Stimulated activated CD8-positive, alpha-beta memory T cell treated with anti-CD3 and anti-CD28 coated beads, Interleukin-4, amount 100 ng/mL, for 24 hours (primary cell): ENCODE measurements around the gene NAXE.
"Not testable (repeated sequence)": the region's sequence is repeated elsewhere in the genome, so short reads cannot be mapped to it uniquely, and the experiment has no call there.

ENCODE experiments used
- DNase-seq: peaks from one replicate; pipeline ENCODE4 v3.0.0-alpha.2; 2020; ENCODE audit warnings: low read depth

The NAXE gene

DNA sequence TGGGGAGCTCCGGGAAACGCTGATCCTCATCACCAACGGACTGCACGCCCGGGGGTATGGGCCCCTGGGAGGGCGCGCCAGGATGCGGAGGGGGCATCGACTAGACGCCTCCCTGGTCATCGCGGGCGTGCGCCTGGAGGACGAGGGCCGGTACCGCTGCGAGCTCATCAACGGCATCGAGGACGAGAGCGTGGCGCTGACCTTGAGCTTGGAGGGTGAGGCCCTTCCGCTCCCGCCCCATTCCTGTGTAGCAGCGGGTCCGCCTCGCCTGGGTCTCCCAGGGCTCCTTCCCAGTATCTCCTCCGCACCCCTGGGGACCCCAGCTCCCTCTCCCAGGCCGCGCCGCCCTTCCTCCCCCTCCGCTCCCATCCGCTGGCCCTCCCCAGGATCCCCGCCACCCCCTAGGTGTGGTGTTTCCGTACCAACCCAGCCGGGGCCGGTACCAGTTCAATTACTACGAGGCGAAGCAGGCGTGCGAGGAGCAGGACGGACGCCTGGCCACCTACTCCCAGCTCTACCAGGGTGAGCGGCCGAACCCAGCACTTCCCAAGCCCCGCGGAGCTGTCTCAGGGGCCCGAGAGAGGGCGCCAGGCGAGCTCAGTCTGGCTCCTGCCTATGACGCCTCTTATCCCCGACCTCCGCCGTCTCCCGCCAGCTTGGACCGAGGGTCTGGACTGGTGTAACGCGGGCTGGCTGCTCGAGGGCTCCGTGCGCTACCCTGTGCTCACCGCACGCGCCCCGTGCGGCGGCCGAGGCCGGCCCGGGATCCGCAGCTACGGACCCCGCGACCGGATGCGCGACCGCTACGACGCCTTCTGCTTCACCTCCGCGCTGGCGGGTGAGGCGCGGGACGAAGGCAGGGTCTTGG lies 32.6 kb downstream of the NAXE start:
- no peak for DNase-seq

DNA sequence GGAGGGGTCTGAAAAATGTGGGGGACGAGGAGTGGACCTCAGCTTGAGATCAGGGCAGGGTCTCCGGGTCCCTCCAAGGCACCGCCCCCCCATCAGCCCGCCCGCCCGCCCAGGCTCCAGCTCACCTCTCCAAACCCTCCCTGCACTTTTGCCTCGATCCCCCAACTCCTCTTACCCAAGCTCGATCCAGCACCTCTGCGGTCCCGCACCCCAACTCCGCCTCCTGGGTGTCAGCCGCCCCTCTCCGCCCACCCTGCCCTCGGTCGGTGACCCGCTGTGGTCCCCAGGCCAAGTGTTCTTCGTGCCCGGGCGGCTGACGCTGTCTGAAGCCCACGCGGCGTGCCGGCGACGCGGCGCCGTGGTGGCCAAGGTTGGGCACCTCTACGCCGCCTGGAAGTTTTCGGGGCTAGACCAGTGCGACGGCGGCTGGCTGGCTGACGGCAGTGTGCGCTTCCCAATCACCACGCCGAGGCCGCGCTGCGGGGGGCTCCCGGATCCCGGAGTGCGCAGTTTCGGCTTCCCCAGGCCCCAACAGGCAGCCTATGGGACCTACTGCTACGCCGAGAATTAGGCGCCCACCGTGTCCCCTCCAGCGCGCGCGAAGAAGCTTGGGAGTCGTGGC lies 33.3 kb downstream of the NAXE start:
- DNase-seq = no peak

DNA sequence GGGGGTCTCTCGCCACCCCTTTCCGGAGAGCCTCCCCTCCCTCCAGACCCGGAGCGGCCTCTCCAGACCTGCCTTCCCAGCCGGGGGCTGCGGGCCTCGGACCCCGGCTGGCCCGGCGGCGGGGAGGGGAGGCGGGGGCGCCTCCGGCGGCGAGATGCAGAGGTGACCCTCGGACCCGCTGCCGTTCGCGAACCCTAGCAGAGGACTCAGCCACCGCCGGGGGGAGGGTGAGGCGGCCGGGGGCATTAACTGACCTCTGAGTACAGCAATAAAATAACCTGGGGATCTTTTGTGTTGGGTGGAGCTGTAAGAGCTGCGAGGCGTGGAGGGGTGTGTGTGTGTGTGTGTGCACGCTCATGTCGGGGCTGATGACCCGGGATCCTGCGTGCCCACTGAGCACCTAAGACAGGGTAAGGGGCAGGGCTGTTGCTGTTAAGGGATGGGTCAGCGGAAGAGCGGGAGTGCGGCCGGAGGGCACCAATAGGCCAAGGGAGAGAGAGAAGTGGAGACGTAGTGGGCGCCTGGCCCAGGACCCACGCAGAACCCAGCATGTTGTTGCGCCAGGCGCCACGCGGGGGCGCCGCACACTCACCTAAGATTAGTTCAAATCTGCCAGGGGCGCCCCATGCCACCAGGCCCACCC lies 34.0 kb downstream of the NAXE start:
- peak; percentile 58 for DNase-seq

DNA sequence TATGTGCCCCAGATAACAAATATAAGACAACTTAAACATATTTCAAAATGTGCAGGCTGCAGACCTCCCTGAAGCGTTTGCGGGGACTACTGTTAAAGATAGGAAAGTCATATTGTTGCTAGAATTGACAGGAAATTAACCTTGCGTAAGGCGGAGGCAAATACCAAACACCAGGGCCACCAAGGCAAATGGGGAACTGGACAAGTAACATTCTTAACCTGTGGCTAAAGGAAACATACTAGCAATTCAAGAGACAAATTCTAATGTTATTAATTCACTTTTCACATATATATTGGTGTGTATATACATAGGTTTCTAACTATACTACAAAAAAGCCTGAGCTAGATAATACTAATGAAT lies 34.5 kb downstream of the NAXE start:
- DNase-seq = no peak

DNA sequence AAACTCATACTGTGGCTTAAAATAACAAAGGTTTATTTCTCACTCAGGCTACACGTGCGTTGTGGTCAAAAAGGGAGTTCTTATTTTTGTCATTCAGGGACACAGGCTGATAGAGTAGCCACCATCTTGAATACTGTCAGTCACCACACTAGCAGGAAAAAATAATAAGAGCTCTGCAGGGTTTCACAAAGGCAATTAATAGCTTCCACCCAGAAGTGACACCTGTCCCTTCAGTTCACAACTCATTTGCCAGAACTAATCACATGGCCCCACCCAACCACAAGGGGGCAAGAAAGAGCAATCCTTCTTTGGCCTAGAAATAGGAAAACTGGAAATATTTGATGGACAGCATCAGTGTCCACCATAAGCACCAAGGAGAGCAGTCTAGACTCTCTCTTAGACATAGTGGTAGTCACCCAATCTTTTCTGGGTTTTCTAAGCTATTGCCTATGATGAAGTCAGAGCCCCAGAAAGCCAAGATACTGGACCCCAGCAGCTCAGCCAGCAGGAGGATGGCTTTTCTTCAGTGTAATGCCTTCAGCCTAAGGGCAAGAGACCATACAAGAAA lies 35.8 kb downstream of the NAXE start:
- DNase-seq = no peak

DNA sequence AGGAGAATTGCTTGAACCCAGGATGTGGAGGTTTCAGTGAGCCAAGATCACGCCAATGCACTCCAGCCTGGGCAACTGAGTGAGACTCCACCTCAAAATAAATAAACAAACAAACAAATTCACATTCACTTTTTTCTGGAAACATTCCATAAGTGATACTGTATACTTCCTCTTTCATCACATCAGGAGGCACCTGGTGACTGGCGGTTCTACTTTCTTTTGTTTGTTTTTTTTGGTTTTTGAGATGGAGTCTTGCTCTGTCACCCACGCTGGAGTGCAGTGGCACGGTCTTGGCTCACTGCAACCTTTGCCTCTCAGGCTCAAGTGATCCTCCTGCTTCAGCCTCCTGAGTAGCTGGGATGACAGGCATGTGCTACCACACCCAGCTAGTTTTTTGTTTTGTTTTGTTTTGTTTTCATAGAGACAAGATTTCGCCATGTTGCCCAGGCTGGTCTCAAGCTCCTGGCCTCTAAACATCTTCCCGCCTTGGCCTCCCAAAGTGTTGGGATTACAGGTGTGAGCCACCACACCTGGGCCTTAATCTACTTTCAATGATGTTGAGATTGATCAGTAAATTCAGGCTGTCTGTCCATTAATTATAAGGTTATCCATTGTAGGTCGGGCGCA lies 38.4 kb downstream of the NAXE start:
- no peak for DNase-seq

DNA sequence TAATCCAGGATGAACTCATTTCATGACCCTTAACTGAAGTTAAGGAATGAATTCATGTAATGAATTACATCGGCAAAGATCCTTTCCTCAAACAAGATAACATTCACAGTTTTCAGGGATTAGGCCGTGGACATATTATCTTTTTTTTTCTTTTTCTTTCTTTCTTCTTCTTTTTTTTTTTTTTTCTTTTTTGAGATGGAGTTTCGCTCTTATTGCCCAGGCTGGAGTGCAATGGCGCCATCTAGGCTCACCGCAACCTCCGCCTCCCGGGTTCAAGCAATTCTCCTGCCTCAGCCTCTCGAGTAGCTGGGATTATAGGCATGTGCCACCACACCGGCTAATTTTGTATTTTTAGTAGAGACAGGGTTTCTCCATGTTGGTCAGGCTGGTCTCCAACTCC lies 39.6 kb downstream of the NAXE start:
- DNase-seq = not testable (repeated sequence)

DNA sequence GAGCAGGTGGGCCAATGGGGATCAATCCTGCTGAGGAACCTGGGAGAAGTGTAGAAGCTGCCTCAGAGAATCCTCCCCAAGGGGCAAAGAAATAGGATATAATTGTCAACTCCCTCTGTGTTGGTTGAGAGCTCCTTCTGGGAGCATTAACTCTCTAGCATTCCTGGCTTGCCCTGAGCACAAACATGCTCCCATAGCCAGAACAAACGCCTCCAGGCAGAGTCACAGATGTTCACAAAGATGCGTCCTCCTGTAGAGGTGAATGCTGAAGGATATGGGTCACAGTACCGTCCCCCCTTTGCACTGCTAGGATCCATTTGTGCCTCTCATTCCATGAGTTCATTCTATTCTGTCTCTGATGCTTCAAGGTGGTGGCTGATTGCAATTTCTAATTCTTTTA lies 40.8 kb downstream of the NAXE start:
- no peak for DNase-seq

DNA sequence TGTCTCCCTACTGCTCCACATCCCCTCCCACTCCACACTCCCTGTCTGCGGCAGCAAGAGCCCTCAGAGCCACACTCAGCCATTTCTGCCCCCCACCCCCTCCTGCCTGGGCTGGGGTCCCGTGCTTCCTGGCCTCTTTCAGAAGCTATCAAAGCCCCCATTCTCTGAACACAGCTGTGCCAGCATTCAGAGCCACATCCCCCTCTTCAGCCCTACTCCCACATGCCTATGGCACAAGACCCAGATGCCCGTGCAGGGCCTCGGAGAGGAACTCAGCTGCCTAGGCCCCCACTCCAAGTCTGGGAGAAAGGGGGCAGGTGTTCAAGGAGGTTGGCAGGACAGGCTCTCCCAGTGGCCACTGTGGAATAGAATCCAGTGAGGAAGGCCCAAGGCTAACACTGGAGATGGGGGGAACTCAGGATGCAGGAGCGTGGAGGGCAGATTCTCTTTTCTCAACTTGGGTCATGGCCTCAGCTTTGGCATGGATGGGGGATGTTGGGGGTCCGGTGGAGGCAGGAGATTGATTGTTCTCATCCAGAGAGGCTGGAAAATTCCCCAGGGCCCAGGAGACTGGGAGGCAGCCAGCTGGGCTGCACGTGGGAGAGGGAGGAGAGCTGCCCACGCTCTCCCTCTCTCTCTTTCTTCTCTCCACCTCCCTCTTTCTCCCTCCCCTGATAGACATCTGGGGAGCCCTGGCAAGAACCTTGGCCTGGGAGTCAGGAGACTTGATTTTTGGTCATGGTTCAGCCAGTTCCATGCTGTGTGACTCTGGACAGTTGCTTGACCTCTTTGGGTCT lies 46.8 kb downstream of the NAXE start:
- no peak for DNase-seq

DNA sequence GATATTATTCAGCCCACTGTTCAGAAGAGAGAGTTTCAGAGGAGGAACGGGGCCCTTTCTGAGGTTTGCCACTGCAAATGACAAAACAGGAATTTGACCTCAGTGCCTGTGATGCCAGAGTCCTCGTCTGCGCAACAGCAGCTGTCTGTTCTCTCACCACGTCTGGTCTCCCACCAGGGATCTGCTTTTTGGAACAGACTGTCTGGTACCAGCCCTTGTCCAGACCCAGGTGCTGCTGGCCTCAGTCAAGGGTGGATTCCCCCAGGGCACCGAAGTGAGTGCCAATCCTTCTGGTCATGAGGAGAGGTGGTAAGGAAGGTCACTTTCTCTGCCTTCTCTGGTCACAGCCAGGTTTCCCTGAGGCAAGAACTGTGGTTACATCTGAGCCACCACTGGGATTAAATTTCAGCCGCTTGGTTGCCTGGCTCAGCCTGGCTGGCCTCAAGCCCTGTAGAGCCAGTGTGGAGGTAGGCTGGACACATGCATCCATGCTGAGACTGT lies 48.1 kb downstream of the NAXE start:
- DNase-seq = no peak

DNA sequence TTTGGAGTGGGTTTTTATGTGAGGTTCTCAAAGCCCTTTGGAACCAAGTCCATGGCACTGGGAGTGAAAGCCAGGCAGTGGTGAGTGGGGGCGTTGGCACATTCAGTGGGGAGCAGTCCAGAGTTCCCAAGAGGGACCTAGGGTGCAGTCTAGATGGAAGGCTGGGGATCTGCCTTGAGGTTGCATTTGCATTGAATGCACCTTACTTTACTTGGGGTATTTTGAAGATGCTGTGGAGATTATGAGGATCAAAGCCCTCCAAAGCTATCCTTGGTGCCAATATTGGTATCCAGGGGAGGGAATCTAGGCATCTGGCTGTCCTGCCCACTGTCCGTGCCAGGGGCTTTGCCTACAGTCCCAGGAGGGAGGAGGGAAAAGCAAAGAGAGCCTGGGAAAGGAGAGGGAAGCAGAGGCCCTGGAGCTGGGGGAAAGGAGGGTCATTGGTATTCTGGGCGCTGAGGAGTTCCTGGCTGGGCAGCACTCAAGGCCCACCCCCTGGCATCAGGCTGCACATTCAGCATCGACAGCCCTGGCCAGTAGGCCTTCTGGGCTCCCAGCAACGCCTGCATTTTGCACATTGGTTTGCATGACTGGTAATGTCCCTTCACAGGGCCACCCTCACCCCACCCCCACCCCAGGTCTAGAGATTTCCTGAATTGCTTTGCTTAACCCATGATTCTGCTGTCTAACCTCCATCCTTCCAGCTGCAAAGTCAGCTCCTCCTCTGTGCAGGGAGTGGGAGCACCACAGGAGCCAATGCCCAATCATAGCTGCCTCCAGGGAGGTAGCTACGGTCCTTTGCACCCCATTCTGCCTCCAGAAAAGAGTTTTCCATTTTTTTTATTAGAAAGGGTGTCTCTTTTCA lies 49.5 kb downstream of the NAXE start:
- DNase-seq = no peak

DNA sequence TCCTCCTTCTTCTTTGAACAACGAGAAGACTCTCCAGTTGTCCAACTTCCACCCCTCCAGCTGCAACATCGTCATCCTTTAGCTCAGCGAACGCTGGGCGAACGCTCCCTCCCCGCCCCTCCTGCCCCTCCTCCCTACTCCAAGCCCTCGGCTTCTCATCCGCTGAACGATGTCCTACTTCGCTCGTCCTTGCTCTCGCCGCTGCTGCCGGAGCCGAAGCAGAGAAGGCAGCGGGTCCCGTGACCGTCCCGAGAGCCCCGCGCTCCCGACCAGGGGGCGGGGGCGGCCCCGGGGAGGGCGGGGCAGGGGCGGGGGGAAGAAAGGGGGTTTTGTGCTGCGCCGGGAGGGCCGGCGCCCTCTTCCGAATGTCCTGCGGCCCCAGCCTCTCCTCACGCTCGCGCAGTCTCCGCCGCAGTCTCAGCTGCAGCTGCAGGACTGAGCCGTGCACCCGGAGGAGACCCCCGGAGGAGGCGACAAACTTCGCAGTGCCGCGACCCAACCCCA lies 50.2 kb downstream of the NAXE start, which contains the start of gene BCAN:
Gene BCAN (plus strand): TSS at position 357 of the 504 bp plus-strand sequence. CDS start 3,938 bp downstream, outside the sequence.
- no peak for DNase-seq

DNA sequence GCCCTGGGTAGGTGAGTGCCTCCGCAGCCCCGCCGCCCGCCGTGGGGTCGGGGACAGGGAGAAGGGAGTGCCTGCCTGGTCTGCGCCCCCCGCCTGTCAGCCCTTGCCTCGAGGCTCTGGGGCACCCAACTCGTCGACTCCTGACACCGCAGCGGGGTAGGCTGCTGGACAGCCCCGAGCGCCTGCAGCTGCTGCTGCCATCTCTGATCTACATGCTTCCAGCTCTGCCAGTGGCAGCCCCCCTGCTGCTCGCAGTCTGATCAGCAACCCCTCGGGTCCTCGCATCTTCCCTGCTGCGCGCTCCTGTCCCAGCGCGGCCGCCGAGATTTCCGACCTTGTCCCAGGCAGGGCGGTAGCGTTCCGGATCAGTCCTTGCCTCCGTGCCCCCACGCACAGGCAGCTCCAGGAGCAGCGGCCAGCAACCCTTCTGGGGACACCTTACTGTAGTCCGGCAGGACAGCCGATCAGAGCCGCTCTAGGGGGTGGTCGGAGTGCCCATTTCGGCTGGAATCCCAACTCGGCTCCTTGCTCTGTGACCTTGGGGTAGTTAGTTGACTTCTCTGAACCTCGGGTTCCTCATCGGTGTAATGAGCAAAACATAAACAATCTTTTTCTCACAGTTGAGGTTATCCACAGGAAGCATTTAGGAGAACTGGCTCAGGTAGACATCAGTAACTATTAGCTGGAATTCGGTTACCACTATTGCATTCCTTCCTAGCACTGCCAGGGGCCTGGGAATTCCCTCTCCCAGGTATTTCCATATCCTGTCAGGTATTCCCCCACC lies 50.9 kb downstream of the NAXE start:
- DNase-seq = no peak

DNA sequence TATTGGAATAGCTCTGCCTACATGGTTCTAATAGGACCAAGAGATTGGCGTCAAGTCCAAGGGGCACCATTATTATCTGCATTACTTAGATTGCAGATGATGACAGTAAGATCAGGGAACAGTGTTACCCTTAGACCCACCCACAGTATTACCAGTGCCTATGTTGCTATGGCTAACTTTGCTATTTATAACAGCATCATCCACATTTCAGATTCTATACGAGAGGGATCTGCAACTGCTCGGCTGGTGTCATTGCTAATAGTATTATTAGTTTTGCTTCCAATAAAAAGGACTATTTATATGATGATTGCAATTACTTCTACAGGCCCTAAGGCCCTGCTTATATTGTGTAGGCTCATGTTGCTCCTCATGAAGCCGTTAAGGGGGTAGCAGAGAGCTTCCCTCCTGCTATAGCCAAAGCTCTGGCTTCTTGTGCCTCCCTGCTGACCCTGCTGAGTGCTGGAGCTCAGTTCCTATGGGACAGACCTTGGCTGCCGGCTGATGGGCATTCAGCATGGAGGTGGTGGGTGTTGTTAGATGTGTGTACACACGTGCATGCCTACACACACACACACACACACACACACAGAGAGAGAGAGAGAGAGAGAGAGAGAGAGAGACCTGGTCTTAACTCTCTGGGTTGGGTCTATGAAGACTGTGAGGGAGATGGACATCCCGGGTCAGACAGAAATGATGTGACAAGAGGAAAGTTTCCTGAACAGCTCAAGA lies 51.6 kb downstream of the NAXE start:
- DNase-seq = no peak

DNA sequence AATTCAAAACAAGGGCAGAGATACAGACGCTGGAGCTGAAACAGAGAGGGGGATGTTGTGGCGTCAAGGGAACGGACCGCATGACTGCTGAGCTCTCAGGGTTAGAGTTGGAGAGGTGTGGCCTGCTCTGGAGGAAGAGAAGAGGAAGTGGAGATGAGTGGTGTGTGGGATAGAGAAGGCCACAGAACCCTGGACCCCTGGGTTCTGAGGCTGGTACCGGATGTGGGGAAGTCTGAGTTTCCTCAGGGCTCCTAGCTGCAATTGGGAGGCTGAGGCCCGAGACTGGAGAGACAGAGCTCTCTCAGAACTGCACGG lies 52.2 kb downstream of the NAXE start:
- no peak for DNase-seq
